ENCODE measurements around the gene AK3. TPM values are rescaled to one million over a fixed set of nuclear protein-coding genes. Genes with fewer than 3 reads are reported as not detected.

AK3 gene
- total RNA-seq, 1 experiment from 2014 or later = 41.5 TPM

DNA sequence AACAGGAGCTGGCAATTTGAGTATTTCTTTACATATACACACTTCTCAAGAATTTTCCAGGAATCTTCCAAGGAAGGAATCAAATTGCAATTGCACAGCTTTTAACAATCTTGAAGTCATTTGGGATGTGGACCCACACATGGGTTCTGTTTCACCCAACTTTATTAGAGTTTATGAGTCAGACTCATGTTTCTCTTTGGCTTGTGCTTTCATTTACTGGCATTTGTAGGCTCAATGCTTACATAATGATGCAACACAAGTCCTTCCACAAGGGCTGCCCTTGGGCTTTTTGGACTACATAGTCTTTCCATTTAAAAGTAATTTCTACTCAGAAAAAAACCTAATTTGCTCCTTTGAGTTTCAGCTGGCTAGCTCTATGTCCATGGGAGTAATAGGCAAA lies 66.2 kb downstream of the AK3 start:
- Histone ChIP-seq H3K9ac (ENCODE audit: extremely low read depth, insufficient read length, low read length) (no peak overlapping the region), H2BK5ac (ENCODE audit: insufficient read length, low read length) (no peak overlapping the region), H3K79me2 (ENCODE audit: insufficient read depth, low read length) (no peaks in the 10 kb centered on the region), H2BK120ac (ENCODE audit: low read depth, low read length, poor library complexity, severe bottlenecking) (no peak overlapping the region), H3K27me3 (ENCODE audit: insufficient read depth, low read length) (no peaks in the 10 kb centered on the region), H3K14ac (ENCODE audit: insufficient read depth, low read length) (no peak overlapping the region), H2BK12ac (ENCODE audit: insufficient read length, low read depth, low read length) (no peak overlapping the region), H4K5ac (ENCODE audit: insufficient read length, low read depth, low read length) (no peak overlapping the region), H3K56ac (ENCODE audit: insufficient read length, low read depth, low read length) (no peak overlapping the region), H3K9me3 (ENCODE audit: control insufficient read depth, low read depth, low read length) (no peaks in the 10 kb centered on the region), H2BK15ac (ENCODE audit: low read depth, low read length) (no peak overlapping the region), H3K23ac (ENCODE audit: insufficient read length, low read depth, low read length) (no peak overlapping the region), H3K79me1 (ENCODE audit: insufficient read depth, low read depth, low read length, poor library complexity, severe bottlenecking) (no peaks in the 10 kb centered on the region), H4K20me1 (ENCODE audit: control insufficient read depth, insufficient read depth, insufficient read length) (no peaks in the 10 kb centered on the region), H2BK20ac (ENCODE audit: low read depth, low read length, poor library complexity, severe bottlenecking) (no peak overlapping the region), H3T11ph (ENCODE audit: low read length) (no peak overlapping the region), H2AFZ (ENCODE audit: low read length) (no peak overlapping the region), H3K4me1 (ENCODE audit: insufficient read depth, low read length) (0 out of 2 replicates have a peak, but pooled peaks cover 6% of the 10 kb centered on the region), H3K27ac (ENCODE audit: insufficient read length, low read depth, low read length) (no peak overlapping the region), H4K8ac (replicated peaks; ENCODE audit: insufficient read length, low read depth, low read length) (no peak overlapping the region), H3K4ac (ENCODE audit: low read depth, low read length) (no peak overlapping the region), H3K23me2 (ENCODE audit: insufficient read length, low read depth, low read length, poor library complexity, severe bottlenecking) (peaks cover 2% of the 10 kb centered on the region), H4K91ac (ENCODE audit: insufficient read length, low read depth, low read length) (no peak overlapping the region), H3K4me2 (ENCODE audit: insufficient read depth, insufficient read length, low read length) (no peak overlapping the region), H3K18ac (ENCODE audit: insufficient read length, low read depth, low read length) (no peak overlapping the region), H2AK5ac (ENCODE audit: insufficient read length, low read length) (no peak overlapping the region)
- Mint-ChIP-seq H3K4me1 (peaks cover 6 to 8% of the 10 kb centered on the region in 2 experiments), H3K27ac (no peak overlapping the region), H3K36me3 (ENCODE audit: insufficient read depth in 1 of 3, low read depth in 3 of 3) (no peaks in the 10 kb centered on the region), H3K27me3 (ENCODE audit: low read depth) (no peaks in the 10 kb centered on the region; the same call in 1 of the 2 replicates), H3K4me3 (no peak overlapping the region), H3K9me3 (no peaks in the 10 kb centered on the region)
- no peak for TF ChIP-seq CTCF (conservative IDR thresholded peaks at IDR 0.05)
- DNase-seq = no peak
